GM23248 (cell line): Measurements from ENCODE around the gene GBGT1.

Experiments
- EZH2 ChIP-seq: fragments of 200-600 bp; sonication (generic); IDR thresholded peaks from 2 replicates; pipeline ENCODE4 v1.6.1; 2018; ENCODE audit warnings: antibody characterized with exemption, mild to moderate bottlenecking; ENCODE audit not compliant: insufficient read depth, poor library complexity, severe bottlenecking
- EZH2phosphoT487 ChIP-seq: fragments of 200-600 bp; sonication (generic); IDR thresholded peaks from 2 replicates; pipeline ENCODE4 v1.6.1; 2018; ENCODE audit warnings: antibody characterized with exemption, moderate library complexity, mild to moderate bottlenecking, low read depth; ENCODE audit not compliant: insufficient read depth

DNA sequence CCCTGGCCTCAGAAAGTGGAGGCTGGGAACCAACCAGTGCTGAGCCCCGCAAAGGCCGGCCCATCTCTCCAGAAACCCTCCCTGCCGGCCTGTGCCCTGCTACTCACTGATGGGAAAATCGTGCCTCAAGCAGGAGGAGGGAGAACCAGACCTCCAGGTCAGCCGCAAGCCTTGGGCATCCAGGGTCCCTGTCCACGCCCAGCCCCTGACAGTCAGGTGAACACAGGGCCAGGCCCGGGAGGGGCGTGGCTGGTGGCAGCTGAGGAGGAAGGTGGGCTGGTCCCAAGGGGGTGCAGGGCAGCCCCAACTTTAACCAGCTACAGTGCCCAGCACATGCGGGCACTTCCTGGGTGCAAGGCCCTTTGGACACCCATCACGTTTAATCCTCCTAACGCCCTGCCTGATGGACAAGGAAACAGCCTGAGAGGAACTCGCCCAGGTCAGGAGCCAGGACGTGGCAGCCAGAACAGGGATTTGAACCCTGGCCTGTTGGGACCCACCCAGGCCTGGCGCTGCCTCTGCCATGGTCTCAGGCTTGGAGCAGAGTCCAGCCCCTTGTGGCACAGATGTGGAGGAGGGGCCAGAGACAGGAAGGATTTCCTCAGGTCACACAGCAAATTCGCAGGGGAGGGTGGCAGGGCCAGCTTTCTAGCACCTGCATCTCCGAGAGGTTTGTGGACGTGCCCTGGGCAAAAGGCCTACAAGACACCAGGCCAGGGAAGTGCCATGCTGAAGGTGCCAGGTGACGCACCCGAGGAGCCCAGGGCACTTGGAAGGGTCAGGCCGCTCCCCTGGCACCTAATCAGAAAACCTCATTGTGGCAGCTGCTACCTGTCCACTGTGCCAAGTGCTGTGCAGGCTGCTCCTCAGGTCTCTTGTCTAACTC, 47.1 kb downstream of the GBGT1 start:
- TF ChIP-seq EZH2 (no peak), EZH2phosphoT487 (no peak)
